ENCODE measurements around the gene ITPRIP. TPM values are rescaled to one million over a fixed set of nuclear protein-coding genes. Genes with fewer than 3 reads are reported as not detected.

The ITPRIP gene
- total RNA-seq, 1 donor from 2014 or later = 15.6 TPM

DNA sequence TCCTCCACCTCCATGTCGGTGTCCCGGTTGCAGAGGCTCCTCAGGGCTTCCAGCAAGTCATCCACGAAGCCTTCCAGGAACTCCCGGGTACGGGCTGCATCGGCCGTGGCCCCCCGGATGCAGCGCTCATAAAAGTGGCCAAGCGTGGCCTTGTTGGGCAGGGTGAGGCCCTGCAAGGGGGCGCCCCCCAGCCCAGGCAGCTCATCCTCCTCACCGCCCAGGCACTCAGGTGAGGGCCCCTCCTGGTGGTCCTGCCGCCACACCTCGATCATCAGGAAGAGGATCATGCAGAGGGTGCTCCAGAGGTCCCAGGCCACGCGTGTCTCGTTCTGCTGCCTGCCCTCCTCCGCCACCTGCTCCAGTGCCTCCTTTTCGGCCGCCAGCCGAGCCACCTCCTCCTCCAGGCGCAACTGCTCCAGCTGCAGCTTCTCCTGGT lies 22.8 kb downstream of the ITPRIP start:
- Mint-ChIP-seq H3K4me3 (no peak overlapping the region), H3K27me3 (ENCODE audit: low read depth) (peaks cover 34% of the 10 kb centered on the region), H3K9me3 (no peaks in the 10 kb centered on the region), H3K36me3 (ENCODE audit: low read depth) (no peaks in the 10 kb centered on the region), H3K4me1 (peaks cover 11% of the 10 kb centered on the region), H3K27ac (ENCODE audit: unreplicated experiment) (no peak overlapping the region)
- no peak for DNase-seq (ENCODE audit: low read depth, low spot score)
- TF ChIP-seq, protein P1, sequence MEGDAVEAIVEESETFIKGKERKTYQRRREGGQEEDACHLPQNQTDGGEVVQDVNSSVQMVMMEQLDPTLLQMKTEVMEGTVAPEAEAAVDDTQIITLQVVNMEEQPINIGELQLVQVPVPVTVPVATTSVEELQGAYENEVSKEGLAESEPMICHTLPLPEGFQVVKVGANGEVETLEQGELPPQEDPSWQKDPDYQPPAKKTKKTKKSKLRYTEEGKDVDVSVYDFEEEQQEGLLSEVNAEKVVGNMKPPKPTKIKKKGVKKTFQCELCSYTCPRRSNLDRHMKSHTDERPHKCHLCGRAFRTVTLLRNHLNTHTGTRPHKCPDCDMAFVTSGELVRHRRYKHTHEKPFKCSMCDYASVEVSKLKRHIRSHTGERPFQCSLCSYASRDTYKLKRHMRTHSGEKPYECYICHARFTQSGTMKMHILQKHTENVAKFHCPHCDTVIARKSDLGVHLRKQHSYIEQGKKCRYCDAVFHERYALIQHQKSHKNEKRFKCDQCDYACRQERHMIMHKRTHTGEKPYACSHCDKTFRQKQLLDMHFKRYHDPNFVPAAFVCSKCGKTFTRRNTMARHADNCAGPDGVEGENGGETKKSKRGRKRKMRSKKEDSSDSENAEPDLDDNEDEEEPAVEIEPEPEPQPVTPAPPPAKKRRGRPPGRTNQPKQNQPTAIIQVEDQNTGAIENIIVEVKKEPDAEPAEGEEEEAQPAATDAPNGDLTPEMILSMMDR (conservative IDR thresholded peaks at IDR 0.05) = no peak

DNA sequence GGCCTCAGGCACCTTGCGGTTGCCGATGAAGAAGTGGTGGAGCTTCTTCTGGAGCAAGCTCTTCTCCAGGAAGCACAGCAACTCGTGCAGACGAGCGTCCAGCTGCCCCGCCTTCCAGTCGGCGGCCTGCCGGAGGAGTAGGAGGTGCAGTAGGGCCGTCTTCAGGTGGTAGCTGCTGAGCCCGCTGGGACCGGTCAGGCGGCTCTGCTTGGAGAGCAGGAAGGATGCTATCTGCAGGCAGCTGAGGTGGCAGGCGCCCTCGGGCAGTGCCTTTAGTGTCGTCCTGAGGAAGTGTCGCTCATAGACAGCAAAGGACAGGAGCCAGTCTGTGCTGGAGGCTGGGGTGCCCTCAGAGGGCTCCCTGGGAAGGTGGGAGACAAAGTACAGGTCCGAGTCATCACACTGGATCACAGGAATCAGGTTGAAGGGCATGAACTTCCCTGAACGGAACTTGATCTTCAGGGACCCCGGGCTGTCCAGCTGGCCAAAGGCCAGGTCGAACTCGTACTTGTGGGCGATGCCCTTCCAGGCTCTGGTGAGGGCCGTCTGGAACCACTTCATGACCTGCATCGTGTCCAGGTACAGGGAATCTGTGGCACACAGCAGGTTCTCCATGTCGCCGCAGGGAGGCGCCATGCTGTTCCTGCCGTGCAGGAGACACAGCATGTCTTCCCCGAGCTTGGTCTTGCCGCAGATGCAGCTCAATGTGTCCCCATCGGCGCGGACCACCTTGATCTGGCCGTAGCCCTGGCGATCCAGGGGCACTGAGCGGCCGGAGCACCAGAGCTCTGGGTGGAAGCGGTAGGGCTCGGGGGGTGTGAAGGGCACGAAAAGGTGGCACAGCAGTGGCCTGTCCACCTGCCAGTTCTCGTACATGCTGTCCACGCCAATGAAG lies 23.4 kb downstream of the ITPRIP start:
- no peaks in the 10 kb centered on the region for H3K36me3 Mint-ChIP-seq (ENCODE audit: low read depth)
- H3K9me3 Mint-ChIP-seq = no peaks in the 10 kb centered on the region
- DNase-seq (ENCODE audit: low read depth, low spot score) = no peak
- H3K27me3 Mint-ChIP-seq (ENCODE audit: low read depth) = peaks cover 29% of the 10 kb centered on the region
- H3K4me1 Mint-ChIP-seq = peaks cover 7% of the 10 kb centered on the region
- H3K4me3 Mint-ChIP-seq = no peak overlapping the region
- H3K27ac Mint-ChIP-seq (ENCODE audit: unreplicated experiment) = no peak overlapping the region
- TF ChIP-seq, protein P1 (conservative IDR thresholded peaks at IDR 0.05) = no peak

DNA sequence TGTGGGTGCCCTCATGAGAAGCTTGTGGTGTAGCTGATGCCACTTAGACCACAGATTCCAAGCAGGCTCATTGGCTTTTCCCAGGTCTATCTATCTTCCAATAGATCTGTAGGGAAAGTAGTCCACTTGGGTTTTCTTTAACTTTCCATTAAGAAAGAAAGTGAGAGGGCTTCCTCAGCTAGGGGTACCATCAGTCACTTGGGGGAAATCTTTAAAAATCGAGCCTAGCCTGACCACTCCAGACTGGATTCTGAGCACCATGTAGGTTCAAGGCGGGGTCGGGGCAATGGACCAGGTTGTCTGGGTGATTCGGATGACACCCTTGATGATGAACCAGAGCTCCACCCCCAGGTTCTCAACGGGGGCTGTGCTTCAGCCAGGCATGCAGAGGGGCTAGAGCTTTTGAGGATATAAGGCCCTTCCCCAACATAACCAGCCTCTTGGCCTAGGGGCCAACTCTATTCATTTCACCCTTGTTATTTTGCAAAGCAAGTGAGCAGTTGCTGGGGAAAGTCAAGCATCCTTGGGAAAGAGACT lies 27.0 kb downstream of the ITPRIP start:
- H3K9me3 Mint-ChIP-seq = no peaks in the 10 kb centered on the region
- H3K27ac Mint-ChIP-seq (ENCODE audit: unreplicated experiment) = no peak overlapping the region
- no peaks in the 10 kb centered on the region for H3K36me3 Mint-ChIP-seq (ENCODE audit: low read depth)
- DNase-seq (ENCODE audit: low read depth, low spot score) = no peak
- no peaks in the 10 kb centered on the region for H3K27me3 Mint-ChIP-seq (ENCODE audit: low read depth)
- no peak overlapping the region for H3K4me3 Mint-ChIP-seq
- H3K4me1 Mint-ChIP-seq = peaks cover 19% of the 10 kb centered on the region
- TF ChIP-seq, protein P1 (conservative IDR thresholded peaks at IDR 0.05) = no peak

DNA sequence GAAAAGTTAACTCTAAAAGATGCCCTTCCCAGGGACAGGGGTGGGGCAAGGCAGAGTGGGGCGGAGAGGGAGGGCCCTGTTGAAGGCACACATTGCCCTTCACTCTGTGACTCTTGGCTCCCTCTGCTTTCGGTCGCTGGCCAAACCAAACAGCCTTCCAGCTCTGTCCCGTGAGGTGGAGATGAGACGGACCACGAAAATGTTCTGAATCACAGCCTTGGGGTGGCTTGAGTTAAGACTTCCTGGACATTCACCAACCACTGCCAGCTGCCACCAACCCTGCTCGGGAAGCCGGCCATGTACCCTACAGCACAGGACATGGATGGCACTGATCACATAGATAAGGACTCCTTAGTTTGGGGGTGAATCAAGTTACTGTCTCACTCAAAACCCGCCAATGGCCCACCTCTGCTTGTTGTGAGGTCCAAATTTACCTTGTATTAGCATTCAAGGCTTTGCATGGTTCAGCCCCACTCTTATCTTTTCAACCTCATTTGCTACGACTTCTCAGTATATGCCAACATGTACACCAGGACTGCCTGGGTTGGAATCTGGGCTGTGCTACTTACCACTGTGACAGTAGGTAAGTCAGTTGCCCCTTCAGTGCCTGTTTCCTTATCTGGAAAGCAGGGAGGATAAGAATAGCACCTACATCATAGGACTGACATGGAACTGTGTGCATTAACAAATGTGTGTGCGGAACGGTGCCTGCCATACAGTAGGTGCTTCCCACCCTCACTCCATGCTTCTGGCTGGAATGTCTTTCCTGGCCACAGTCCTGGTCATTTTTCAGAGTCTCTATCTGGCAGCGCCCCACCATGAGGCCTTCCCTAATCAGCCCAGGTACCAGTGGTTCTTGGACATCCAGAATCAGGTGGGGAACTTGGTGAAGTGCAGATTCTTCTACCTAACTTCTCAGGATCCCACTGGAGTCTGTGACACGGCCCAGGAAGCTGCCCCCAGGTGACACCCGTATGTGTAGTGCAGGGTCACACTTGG lies 28.0 kb downstream of the ITPRIP start:
- no peaks in the 10 kb centered on the region for H3K9me3 Mint-ChIP-seq
- H3K27me3 Mint-ChIP-seq (ENCODE audit: low read depth) = peaks cover 4% of the 10 kb centered on the region
- H3K4me3 Mint-ChIP-seq = no peak overlapping the region
- TF ChIP-seq, protein P1 (conservative IDR thresholded peaks at IDR 0.05) = no peak
- peaks cover 24% of the 10 kb centered on the region for H3K4me1 Mint-ChIP-seq
- H3K36me3 Mint-ChIP-seq (ENCODE audit: low read depth) = no peaks in the 10 kb centered on the region
- no peak for DNase-seq (ENCODE audit: low read depth, low spot score)
- H3K27ac Mint-ChIP-seq (ENCODE audit: unreplicated experiment) = no peak overlapping the region

DNA sequence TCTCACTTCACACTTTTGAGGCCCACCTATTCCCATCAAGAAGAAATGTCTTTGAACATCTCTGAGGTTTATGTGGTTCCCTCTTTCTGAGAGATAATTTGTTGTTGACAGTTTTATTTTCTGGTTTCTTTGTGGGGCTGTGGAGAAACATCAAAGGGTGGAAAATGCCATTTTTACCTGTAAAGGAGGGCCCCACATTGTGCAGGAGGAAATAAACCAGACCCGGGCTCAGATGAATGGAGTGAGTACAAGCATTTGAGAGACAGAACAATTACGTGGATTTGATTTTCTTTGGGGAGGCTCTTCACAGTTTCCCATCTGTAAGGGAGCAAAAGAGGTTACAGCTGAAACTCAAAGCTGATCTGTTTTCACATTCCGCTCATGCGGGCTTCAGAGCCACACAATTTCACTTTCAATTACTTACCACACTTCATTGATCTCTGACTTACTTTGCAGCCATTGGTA lies 29.8 kb downstream of the ITPRIP start:
- H3K4me1 Mint-ChIP-seq = peaks cover 24% of the 10 kb centered on the region
- no peak for DNase-seq (ENCODE audit: low read depth, low spot score)
- H3K4me3 Mint-ChIP-seq = no peak overlapping the region
- H3K27ac Mint-ChIP-seq (ENCODE audit: unreplicated experiment) = no peak overlapping the region
- H3K27me3 Mint-ChIP-seq (ENCODE audit: low read depth) = peaks cover 4% of the 10 kb centered on the region
- H3K9me3 Mint-ChIP-seq = peaks cover 3% of the 10 kb centered on the region
- no peaks in the 10 kb centered on the region for H3K36me3 Mint-ChIP-seq (ENCODE audit: low read depth)
- TF ChIP-seq, protein P1 (conservative IDR thresholded peaks at IDR 0.05) = no peak

Measured in neural crest cell (in vitro differentiated cells).